SK-N-SH treated with all-trans-retinoic acid at 6 μM for 48 hours (cell line): ENCODE data around the gene ZBTB17.

Experiments used
- ARNTL ChIP-seq: fragments of 450-650 bp; formaldehyde crosslinking; IDR thresholded peaks from 2 replicates; pipeline ENCODE4 v1.5.0; 2020; ENCODE audit warnings: low read depth, mild to moderate bottlenecking, moderate library complexity, borderline replicate concordance
- OSR1 ChIP-seq: fragments of 250-450 bp; sonication (Bioruptor Pico); IDR thresholded peaks from 2 replicates; pipeline ENCODE4 v1.8.0; 2022; ENCODE audit warnings: moderate library complexity, mild to moderate bottlenecking, inconsistent platforms
- ZFP3 ChIP-seq: fragments of 250-450 bp; sonication (Bioruptor Pico); IDR thresholded peaks from 2 replicates; pipeline ENCODE4 v1.5.0; 2020; ENCODE audit warnings: mild to moderate bottlenecking, moderate library complexity
- ZNF70 ChIP-seq: fragments of 450-650 bp; formaldehyde crosslinking; IDR thresholded peaks from 2 replicates; pipeline ENCODE4 v1.5.0; 2020; ENCODE audit warnings: mild to moderate bottlenecking, moderate library complexity
- TF ChIP-seq, protein P1 (sequence below): fragments of 250-450 bp; sonication (Bioruptor Pico); IDR thresholded peaks from 2 replicates; pipeline ENCODE4 v1.8.0; 2020; ENCODE audit warnings: mild to moderate bottlenecking, moderate library complexity, borderline replicate concordance

DNA sequence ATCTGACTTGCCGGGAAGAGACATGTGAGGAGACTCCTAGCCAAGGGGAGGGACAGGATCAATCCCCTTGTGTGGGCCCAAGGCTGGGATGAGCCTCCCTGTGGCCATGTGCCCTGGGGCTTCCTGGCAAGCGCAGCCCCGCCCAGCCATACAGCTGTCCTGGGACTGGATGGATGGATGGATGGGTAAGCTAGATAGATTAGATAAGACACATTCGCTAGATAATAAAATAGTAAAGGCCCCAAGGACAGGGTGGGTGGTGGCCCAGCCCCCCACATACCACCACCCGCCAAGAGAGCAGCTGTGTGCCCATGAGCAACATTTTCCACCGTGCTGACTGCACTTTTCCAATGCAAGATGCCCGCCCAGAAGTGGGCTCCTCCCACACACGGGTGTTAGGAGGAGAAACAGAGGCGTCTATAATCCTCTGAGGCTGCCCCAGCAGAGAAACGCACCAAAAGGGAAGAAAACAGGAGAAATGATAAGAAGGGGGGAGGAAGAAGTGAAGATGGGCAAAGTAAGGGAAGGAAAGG is 25.1 kb downstream of the ZBTB17 start:
- TF ChIP-seq ARNTL (CRISPR knock-in tag) = no peak
- TF ChIP-seq, protein P1, sequence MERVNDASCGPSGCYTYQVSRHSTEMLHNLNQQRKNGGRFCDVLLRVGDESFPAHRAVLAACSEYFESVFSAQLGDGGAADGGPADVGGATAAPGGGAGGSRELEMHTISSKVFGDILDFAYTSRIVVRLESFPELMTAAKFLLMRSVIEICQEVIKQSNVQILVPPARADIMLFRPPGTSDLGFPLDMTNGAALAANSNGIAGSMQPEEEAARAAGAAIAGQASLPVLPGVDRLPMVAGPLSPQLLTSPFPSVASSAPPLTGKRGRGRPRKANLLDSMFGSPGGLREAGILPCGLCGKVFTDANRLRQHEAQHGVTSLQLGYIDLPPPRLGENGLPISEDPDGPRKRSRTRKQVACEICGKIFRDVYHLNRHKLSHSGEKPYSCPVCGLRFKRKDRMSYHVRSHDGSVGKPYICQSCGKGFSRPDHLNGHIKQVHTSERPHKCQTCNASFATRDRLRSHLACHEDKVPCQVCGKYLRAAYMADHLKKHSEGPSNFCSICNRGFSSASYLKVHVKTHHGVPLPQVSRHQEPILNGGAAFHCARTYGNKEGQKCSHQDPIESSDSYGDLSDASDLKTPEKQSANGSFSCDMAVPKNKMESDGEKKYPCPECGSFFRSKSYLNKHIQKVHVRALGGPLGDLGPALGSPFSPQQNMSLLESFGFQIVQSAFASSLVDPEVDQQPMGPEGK (CRISPR knock-in tag) = no peak
- TF ChIP-seq OSR1 (CRISPR knock-in tag) = no peak
- TF ChIP-seq ZFP3 (CRISPR knock-in tag) = no peak
- TF ChIP-seq ZNF70 (CRISPR knock-in tag) = no peak
